GM21825 (cell line): ENCODE data around the gene HDAC3.
A peak's percentile ranks its signal among the peaks of the same experiment; 100 is the strongest.

Source experiments
- ATAC-seq: cut with Tn5 transposase; IDR thresholded peaks from one replicate; pipeline ENCODE4 v1.9.1; 2021; ENCODE audit warnings: mild to moderate bottlenecking, moderate library complexity; ENCODE audit not compliant: unreplicated experiment

The HDAC3 gene

DNA sequence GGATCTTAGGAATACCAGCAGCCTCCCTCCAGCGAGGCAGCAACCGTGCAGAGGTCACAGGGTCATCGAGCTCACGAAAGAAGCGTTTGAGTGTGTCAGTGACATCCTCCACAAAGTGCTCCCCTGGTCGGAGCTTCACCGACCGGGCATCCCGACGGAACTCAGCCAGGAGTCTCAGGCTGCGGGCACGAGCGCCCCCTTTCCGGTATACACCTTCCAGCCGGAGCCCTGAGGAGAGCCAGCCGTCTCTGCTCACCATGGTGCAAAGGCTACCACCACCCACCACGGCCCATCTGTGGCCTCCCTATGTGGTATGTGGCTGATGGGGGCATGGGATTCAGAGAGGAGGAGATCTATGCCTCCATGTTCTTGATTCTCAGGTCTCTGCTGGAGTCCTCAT, 25.4 kb upstream of the HDAC3 start:
- no peak for ATAC-seq

DNA sequence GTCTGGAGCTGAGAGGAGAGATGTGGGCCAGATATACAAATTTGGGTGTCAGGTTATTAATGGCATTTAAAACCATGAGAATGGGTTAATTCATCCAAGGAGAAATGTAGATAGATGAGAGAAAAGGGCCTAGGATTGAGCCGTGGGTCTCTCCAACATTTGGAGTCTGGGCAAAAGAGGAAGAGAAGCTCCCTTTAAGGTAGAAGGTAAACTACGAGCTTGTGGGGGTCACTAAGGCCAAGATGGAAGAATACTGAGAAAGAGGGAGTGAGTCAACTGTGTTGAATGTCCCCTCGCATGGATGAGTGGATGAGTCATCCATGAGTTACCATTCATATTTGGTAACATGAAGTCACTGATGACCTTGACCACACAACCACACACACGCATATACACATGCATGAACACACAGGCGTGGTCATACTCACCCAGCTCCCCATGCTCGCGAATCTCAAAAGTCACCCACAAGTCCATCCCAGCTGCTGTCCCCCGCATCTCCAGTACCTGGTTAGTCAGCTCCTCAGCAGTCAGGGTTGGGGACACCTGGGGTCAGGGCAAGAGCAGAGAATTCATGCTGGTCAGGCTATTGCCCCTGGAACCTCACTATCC, 21.4 kb upstream of the HDAC3 start:
- peak; percentile 66 for ATAC-seq

DNA sequence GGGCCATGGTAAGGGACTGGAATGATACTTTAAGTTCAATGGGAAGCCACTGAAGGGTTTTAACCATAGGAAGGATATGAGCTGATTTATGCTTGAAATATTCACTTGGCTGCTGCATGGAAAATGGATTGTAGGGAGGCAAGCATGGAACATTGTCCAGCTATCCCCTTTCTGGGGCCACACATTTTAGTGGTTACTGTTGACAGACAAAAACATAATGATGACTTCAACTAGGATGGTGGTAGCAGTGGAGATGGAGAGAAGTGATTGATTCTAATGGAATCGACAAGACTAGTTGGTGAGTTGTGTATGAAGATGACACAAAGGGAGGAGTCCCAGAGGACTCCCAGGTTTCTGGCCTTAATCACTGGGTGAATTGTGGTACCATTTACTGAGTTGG, 20.8 kb upstream of the HDAC3 start:
- ATAC-seq: no peak

DNA sequence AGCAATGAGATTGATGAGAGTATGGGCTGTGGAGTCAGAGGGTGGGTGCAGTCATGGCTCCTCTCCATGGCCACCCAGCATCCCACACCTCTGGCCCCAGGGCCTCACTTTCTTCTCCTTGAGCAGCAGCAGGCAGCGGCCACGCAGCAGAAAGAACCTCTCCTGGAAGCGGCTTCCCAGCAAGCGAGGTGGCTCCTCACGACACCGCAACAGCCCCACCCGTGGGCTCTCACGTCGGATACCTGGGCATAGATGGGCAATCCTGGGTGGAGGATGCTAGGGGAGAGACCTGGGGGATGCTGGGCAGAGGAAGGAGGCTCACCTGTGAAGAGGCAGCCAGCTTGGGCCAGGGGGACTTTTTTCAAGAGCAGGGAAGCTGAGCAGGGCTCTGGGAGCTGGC, 19.7 kb upstream of the HDAC3 start:
- no peak for ATAC-seq

DNA sequence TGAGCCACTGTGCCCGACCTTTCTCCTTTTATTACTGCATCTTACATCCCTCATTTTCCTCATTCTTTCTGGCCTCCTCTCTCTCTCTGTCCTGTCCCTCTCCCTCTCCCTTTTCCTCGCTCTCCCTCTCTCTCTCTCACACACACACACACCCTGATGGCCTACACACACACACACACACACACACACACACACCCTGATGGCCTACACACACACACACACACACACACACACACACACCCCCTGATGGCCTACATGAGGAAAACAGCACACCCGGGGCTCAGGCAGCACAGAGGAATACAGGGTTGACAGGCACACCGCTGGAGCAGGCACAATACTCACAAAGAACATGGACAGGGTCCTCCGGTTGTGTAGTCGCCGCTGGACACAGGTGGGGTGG, 18.4 kb upstream of the HDAC3 start:
- ATAC-seq: no peak

DNA sequence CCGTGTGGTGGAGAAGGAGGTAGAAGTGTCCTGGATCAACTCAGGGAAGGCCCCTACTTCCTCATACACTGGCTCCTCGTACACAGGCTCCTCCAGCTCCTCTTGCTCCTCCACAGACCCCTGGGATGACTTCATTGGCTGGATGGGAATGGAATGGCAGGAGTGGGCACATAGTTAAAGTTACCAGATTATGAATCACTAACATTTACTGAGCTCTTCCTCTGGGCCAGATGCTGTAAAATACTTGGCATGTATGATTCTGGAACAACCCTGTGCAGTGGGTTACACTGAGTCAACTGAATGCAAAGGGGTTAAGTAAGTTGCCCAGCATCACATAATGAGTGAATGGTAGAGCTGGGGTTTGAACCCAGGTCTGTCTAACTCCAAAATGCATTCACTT, 17.6 kb upstream of the HDAC3 start:
- ATAC-seq: no peak

DNA sequence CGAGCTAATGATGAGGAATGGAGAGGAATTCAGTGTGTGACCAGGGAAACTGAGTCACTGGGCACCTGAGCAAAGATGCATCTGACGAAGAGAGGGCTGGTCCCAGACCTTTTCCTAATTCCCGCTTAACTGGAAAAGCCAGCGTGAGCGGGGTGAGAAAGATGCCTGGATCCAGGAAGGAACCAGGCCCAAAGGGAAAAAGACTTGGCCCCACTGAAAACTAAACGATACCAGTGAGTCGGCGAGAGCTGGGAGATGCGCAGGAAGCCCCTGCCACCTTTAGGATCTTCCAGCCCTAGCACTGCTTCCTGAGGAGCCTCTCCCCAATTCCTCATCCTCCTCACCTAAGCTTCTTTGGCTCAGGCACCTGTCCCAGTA, 15.1 kb upstream of the HDAC3 start:
- ATAC-seq: no peak

DNA sequence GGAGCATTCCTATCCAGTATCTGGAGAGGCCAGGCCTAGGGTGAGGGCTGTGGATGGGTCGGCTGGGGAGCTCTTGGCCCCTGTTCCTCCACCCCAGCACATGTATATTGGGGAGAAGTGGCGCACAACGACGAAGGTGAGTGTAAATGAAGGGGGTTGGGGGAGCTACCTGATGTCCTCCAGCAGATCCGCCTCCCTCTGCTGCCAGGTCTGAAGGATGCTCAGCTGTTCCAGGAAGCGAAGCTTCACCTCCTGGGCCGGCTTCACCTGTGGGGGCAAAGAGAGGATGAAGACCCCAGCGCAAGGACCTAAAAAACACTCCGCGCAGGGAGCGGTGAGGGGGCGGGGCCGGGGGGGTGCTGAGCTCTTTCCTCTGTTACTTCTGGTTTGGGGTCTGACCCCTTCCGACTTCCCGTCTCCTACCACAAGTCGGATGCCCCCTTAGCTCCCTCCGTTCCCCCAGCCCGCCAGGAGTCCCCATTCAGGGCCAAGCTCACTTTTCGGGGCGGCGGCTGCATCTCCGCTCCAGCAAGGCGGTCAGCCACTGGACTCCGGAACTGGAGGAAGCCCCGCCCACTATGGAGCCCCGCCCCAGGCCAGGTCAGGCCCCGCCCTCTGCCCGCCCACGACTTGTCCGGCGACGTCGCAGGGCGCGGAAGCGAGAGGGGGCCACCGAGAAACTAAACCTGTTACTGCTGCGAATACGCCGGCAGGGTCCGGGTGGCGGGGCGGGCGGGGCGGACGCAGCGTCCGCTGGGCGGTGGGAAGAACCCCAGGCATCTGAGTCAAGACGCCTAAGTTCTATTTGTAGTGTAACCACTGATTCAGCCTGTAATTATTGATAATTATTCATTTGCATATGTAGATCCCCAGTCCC, 14.4 kb upstream of the HDAC3 start, which contains the start of gene FCHSD1:
Gene FCHSD1, minus strand, starts transcription at position 568 of the 877 bp plus-strand sequence. Its CDS starts 50 bp downstream, at position 518.
- ATAC-seq: peak; percentile 98

DNA sequence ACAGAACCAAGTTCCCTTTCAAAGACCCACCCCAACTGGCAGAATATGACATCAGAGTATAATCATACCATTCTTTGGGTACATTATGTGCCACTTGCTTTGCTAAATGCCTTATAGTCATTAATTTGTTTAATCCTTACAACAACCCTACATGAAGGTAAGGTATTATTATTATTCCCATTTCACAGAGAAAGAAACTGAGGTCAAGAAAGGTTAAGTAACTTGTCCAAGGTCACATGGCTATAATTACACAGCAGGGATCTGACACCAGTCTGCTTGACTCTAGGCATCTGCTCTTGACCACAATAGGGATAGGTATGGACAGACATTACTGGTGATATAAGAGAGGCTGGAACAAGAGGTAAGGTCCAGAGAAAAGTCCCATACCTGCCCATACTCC, 13.3 kb upstream of the HDAC3 start:
- no peak for ATAC-seq

DNA sequence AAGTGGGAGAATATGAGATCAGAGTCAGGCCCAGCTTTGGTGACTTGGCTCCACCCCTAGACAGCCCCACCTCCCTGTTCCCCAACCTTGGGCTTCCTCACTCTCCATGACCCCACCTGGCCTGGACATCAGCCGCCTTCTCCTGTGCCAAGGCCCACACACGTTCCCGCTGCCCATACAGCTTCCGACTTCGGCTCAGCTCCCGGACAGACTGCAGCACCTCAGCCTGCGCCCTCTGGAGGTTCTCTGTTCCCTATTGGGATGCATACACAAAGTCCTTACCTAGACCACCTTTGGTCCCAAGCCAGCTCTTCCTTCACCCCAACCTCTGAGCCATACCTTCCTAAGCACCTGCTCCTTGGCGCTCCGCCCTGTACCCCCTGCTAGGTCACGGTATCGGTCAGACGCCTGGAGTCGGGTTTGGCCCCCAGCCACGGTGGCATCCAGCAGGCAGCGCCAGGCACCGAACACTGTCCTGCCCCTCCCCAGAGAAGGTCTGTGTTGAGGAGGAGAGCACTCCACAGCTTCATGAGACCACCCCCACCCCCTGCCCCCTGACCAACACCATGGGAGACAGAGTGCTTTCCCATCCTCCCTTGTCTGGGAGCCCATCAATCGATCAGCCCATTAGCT, 12.5 kb upstream of the HDAC3 start:
- no peak for ATAC-seq

DNA sequence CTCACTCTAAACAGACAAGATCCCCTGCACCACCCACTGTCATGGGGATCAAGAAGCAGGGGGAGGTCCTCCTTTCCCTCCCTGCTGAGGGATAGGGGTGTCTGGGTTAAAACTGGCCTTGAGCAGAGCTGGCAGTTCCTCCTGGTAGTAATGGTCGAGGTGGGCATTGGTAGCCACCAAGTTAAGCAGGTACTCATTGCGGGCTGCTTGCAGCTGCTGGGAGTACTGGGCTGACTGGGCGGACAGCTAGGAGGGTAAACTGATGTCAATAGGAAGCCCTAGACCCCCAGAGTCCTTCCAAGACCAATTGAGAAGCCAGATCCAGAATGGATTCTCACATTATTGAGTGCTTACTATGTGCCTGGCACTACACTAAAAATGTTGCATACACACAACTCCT, 11.2 kb upstream of the HDAC3 start:
- ATAC-seq: no peak

DNA sequence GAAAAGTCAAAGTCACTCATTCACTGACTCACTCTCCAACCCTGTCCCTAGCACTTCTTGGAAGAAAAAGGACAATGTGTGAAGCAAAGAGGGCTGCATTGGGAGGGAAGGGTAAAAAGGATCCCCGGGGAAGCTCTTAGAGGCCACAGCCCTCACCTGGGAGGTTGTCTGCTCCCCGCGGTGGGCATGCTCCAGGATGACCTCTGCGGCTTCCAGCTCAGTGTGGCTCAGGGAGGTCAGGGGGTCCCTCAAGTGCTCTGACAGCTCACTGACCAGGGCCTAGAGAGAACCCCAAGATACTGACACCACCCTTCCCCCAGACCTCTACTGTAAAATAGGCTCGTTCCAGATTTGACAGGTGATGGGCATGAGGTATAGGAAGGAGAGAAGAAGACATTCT, 10.6 kb upstream of the HDAC3 start:
- no peak for ATAC-seq

DNA sequence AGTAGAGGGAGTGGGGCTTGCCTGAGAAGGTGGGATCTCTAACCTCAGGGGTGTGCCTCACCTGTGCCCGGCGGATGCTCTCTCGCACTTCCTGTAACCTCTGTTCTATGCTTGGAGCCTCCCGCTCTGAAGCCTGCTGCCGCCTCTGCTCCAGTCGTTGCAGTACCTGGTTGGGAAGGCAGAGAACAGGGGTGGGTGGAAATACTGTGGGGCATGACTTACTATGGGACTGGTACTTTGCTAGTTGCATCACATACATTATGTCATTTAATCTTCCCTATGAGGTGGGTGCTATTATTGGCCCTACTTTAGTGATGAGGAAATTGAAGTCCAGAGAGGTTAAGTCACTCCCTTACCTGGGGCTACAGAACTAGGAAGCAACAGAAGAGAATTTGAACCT, 9.4 kb upstream of the HDAC3 start:
- ATAC-seq: no peak

DNA sequence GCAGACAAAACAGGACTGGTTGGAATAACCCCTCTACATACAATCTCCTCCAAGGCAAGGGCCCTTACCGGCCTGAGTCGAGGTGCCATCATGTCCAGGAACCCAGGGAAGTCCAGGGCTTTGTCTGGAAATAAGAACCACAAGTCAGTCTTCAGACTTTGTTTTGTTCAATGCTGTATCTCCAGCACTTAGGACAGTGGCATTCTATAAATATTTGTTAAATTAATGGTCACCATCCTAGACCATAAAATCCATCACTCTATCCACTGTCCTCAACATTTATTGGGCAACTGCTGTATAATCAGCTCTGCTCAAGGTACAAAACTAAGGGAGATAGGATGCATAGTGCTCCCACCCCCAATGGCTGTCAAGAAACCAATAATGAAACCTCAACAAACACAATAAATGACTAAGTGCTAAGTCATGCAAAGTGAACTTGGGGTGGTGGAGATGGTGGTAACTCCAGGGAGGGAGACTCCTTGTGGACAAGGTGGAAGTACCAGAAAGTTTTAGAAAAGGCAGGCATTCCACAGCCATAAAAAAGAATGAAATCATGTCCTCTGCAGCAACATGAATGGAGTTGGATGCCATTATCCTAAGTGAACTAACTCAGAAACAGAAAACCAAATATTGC, 5.1 kb upstream of the HDAC3 start:
- ATAC-seq: peak; percentile 33

DNA sequence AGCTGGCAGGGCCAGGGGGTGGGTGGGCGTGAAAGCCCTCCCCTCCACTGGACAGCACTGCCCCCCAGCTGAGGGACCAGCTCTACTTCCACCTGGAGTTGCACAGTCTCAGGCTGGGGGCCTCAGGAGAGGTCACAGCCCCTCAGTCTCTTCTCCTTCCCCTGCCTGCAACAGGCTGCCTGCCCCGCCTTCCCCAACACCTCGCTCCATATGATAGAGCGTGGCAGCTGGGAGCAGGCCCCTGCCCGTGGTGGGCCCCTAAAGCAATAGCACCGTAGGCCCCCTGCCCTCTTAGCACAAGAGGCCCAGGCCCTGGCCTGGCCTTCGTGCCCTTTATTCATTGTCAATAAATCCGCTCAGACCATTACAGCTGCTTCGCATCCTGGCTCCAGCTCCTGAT, 4.0 kb upstream of the HDAC3 start:
- no peak for ATAC-seq

DNA sequence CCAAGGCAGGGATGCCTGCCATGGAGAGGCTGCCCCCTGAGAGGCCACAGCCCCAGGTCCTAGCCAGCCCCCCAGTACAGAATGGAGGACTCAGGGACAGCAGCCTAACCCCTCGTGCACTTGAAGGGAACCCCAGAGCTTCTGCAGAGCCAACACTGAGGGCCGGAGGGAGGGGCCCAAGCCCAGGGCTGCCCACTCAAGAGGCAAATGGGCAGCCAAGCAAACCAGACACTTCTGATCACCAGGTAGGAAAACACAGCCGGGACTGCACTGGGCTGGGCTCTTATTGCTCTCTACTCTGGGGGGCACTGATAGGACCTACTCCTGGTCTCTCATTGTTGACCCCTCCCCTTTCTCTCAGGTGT, 3.4 kb upstream of the HDAC3 start:
- ATAC-seq: no peak

DNA sequence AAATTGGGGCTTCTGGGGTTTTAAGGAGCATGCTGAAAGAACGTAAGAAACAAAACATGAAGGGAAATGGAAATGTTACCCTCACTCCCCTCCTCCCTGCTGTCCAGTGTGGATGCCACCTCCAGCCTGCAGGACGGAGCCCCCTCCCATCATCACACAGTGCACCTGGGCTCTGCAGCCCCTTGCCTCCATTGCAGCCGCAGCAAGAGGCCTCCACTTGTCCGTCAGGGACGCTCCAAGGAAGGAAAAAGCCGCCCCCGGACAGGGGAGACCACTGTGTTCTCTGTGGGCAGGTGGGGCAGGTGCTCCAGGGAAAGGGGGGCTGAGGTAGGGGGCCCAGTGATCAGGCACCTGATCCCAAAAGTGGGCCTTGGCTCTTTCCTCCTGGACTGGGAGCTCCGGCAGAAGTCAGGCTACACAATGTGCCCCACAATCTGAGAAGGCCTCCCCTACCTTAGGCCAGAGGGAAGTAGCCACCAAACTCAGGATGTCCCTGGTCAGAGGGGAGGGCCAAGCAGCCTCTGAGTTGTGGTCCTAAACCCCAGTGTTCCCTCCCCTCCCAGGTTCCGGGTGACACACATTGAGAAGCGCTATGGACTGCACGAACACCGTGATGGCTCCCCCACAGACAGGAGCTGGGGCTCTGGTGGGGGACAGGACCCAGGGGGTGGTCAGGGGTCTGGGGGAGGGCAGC, 2.9 kb upstream of the HDAC3 start:
- no peak for ATAC-seq

DNA sequence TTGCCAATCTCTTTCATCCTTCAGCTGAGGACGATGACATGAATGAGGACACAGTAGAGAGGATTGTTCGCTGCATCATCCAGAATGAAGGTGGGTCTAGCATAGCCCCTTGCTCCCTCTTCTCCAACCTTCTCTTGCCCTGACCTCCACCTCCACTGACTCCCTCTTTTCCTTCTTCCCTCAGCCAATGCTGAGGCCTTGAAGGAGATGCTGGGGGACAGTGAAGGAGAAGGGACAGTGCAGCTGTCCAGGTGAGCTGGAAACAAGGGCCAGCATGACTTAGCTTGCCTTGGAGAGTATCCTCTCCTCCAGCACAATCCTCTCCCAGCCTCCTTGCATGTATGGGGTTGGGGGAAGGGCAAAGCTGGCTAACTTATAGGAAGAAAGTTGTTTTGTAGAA, 2.1 kb upstream of the HDAC3 start:
- no peak for ATAC-seq

DNA sequence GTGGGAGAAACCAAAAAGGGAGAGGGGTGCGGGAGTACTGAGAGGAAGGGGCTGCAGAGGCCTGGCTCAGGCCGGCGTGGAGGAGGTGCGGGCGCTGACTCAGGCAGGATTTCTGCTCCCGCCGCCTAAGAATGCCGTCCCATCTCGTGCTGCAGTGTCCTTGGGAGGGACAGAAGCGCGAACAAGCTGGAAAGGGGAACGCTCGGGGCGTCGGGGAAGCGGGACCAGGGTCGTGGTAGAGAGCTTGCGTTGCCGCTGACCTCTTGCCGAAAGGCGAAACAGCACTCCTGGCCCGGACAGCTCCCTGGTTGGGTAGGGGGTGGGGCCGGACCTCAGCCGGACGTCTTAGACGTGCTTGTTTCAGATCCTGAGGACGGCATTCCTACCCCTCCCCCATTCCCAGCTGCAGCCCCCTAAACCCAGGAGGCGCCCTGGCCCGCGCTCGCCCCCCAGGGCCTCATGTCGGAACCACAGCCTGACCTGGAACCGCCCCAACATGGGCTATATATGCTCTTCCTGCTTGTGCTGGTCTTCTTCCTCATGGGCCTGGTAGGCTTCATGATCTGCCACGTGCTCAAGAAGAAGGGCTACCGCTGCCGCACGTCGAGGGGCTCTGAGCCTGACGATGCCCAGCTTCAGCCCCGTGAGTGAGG, 1.2 kb upstream of the HDAC3 start:
- peak; percentile 28 for ATAC-seq

DNA sequence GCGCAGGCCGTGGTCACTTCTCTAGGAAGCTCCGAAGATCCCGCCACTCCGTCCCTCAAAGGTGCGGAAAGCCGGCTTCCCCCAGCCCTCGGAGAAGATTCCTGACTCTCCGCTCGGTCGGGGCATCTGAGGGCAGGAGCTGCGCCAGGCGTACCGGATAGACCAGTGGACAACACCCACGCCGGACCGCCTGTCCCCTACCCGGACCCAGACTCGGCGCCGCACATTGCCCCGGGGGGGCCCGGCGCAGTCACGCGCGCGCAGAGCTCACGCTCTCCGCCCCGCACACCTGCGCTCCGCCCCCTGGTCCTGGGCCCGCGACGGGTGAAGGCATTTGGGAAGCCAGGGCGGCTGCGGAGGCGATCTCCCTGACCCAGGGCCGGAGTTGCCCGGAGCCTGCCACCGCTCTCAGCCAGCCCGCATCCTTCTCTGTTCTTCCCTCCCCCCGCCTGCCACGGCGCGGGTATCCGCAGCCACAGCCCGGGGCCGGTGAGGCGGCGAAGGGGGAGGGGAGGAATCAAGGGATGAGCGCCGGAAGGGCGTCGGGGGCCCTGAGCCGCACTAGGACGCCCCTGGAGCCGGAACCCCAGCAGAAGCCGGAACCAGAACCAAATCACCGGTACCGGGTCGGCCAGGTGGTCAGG, 596 bp upstream of the HDAC3 start:
- ATAC-seq: peak; percentile 15
